MCF 10A (cell line): ENCODE results near the gene FLNA. TPM values are rescaled to one million over a fixed set of nuclear protein-coding genes. Genes with fewer than 3 reads are reported as not detected.
A peak's percentile ranks its signal among the peaks of the same experiment; 100 is the strongest.

Source experiments
- BruUV-seq: library from RNA; stranded (reverse); fragments of 400-500 nt; replicated peaks from 2 replicates; lab custom pipeline; 2021; lab: Mats Ljungman, UMichigan
- CTCF ChIA-PET: fragments of 300-600 bp; sonication (Branson Sonifier 250); formaldehyde crosslinking; extraction: SDS; loops from one replicate; lab custom pipeline; 2021; ENCODE audit warnings: antibody characterized with exemption, inconsistent platforms; lab: Yijun Ruan, JAX
- POLR2A ChIA-PET: fragments of 300-600, 350-650 bp; sonication (Branson Sonifier 250); formaldehyde crosslinking; extraction: SDS; loops from one replicate; lab custom pipeline; 2020; ENCODE audit warnings: antibody characterized with exemption, inconsistent platforms; lab: Yijun Ruan, JAX
- DNase-seq: peaks from one replicate; pipeline ENCODE4 v3.0.0-alpha.2; 2018; ENCODE audit not compliant: unreplicated experiment
- H3K27ac Mint-ChIP-seq: one replicate; pipeline ENCODE4 v1.8.0; 2022; ENCODE audit warnings: mild to moderate bottlenecking, low read depth, mixed read lengths; ENCODE audit not compliant: unreplicated experiment
- H3K27me3 Mint-ChIP-seq: one replicate; pipeline ENCODE4 v1.8.0; 2022; ENCODE audit warnings: mixed read lengths; ENCODE audit not compliant: insufficient read depth, unreplicated experiment
- H3K36me3 Mint-ChIP-seq: one replicate; pipeline ENCODE4 v1.8.0; 2022; ENCODE audit warnings: mild to moderate bottlenecking, moderate library complexity, mixed read lengths; ENCODE audit not compliant: insufficient read depth, unreplicated experiment
- H3K4me1 Mint-ChIP-seq: one replicate; pipeline ENCODE4 v1.8.0; 2022; ENCODE audit warnings: mixed read lengths; ENCODE audit not compliant: insufficient read depth, unreplicated experiment
- H3K4me3 Mint-ChIP-seq: one replicate; pipeline ENCODE4 v1.8.0; 2022; ENCODE audit warnings: mild to moderate bottlenecking, moderate library complexity, mixed read lengths; ENCODE audit not compliant: unreplicated experiment
- H3K9me3 Mint-ChIP-seq: one replicate; pipeline ENCODE4 v1.8.0; 2022; ENCODE audit warnings: mixed read lengths; ENCODE audit not compliant: unreplicated experiment
- CTCF ChIP-seq: fragments of 200-600 bp; IDR thresholded peaks from one replicate; pipeline ENCODE4 v1.8.0; 2022; ENCODE audit warnings: antibody characterized with exemption, mild to moderate bottlenecking; ENCODE audit not compliant: unreplicated experiment
- intact Hi-C: fragments of 100-400 bp; cut with micrococcal nuclease; formaldehyde crosslinking; loops from 2 replicates; pipeline ENCODE4 v1.14.1; 2022
- total RNA-seq: library from RNA; stranded (reverse); gene quantifications from 2 replicates; pipeline ENCODE4 v1.2.3, GENCODE V29; 2022

FLNA gene
- total RNA-seq, 1 experiment from 2014 or later, result 1,218 TPM

DNA sequence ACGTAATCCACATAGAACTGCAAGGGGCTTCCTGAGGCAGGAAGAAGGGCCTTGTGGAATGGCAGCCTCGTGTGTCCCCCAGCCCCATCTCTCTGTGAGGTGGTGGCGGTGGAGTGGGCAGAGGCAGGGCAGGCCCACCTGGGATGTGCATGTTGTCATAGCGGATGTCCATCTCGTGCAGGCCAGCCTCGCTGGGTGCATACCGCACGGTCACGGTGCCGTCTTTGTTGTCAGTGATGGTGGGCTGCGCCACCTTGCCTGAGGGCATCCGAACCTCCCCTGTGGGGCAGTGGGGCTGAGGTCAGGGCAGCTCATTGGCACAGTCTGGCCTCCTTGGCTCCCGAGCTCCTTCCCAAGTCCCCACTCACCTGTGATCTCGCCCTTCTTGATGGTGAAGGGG lies 20.4 kb downstream of the FLNA start:
- DNase-seq, result no peak
- intact Hi-C loops, result no loop called here
- no peak overlapping the region for H3K4me3 Mint-ChIP-seq
- H3K4me1 Mint-ChIP-seq, result peaks cover 5% of the 10 kb centered on the region
- ChIA-PET POLR2A (no interaction called here), CTCF (no interaction called here)
- no peak overlapping the region for H3K27ac Mint-ChIP-seq
- BruUV-seq, result no TSS peak
- H3K36me3 Mint-ChIP-seq, result peaks cover 70% of the 10 kb centered on the region
- no peak for TF ChIP-seq CTCF
- H3K27me3 Mint-ChIP-seq, result no peaks in the 10 kb centered on the region
- H3K9me3 Mint-ChIP-seq, result no peaks in the 10 kb centered on the region

DNA sequence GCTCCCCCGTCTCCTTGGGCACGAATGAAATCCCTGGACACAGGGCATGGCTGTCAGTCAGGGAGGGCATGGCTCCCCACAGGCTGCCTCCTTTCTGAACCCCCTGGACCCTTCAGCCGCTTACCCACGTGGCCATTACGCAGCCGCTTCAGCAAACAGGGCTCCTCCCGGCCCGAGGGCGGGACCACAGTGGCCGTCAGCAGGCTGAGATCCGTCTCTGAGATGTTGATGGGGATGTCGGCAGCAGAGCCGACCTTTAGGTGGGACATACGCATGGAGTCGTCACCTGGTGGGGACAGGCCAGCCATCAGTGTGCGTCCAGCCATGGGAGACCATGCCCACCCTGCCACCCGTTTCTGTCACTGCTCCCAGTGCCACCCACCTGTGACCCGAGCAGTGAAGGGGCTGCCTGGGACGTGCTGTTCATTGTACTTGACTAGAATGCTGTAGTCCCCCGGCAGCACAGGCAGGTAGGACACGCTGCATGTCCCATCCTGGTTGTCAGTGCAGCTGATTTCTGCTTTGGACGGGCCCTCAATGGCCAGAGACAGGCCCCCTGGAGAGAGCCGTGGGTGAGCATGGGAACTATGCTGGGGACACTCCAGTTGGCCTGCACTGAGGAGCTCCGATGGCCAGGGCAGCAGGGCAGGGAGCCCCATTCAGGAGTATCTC lies 21.1 kb downstream of the FLNA start:
- no TSS peak for BruUV-seq
- Mint-ChIP-seq H3K36me3 (peaks cover 70% of the 10 kb centered on the region), H3K9me3 (no peaks in the 10 kb centered on the region), H3K4me1 (no peaks in the 10 kb centered on the region), H3K27me3 (no peaks in the 10 kb centered on the region), H3K27ac (no peak overlapping the region), H3K4me3 (no peak overlapping the region)
- ChIA-PET POLR2A (no interaction called here), CTCF (no interaction called here)
- no peak for TF ChIP-seq CTCF
- DNase-seq, result no peak
- intact Hi-C loops, result no loop called here

DNA sequence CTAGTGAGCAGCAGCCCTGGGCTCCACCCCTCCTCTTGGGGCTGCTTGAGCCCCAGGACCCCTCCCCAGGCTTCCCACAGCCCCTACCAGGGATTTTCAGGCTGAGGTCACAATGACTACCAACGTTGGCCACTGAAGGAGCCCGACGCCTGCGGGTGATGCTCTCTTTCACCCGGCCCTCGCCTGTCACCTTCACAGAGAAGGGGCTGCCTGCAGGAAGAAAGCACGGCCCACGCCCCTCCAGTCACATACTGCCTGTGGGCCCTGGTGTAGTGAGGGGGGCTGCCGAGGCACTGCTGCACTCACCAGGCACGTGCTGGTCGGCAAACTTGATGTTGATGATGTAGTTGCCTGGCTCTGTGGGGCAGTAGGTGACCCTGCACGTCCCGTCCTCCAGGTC lies 22.0 kb downstream of the FLNA start:
- CTCF ChIA-PET, result no interaction called here
- no peaks in the 10 kb centered on the region for H3K27me3 Mint-ChIP-seq

DNA sequence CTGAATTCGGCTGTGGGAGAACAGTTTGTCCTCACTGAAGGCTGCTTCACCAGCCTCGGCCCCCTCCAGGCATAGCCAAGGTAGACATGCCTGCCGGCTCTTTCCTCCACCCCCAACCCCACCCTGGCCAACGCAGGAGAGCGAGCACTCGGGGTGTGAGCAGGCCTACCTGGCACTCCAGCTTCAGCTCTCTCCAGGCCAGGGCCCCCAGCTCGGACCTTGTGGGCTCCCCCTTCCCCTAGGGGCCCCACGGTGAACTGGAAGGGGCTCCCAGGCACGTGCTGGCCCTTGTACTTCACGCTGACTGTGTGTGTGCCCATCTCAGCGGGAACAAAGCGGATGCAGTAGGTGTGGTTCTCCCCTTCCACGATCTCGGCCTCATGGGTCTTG lies 22.4 kb downstream of the FLNA start:
- TF ChIP-seq CTCF, result no peak

More for the DNA sequence above, 22.0 kb downstream of the FLNA start:
- H3K36me3 Mint-ChIP-seq, result peaks cover 70% of the 10 kb centered on the region
- no peak for DNase-seq
- H3K9me3 Mint-ChIP-seq, result no peaks in the 10 kb centered on the region
- intact Hi-C loops, result no loop called here
- BruUV-seq, result TSS peak; percentile 40
- POLR2A ChIA-PET, result no interaction called here
- H3K4me1 Mint-ChIP-seq, result no peaks in the 10 kb centered on the region
- no peak overlapping the region for H3K27ac Mint-ChIP-seq
- no peak for TF ChIP-seq CTCF
- no peak overlapping the region for H3K4me3 Mint-ChIP-seq

More for the DNA sequence above, 22.4 kb downstream of the FLNA start:
- Mint-ChIP-seq H3K27me3 (no peaks in the 10 kb centered on the region), H3K4me3 (no peak overlapping the region), H3K4me1 (no peaks in the 10 kb centered on the region), H3K36me3 (peaks cover 70% of the 10 kb centered on the region), H3K9me3 (no peaks in the 10 kb centered on the region), H3K27ac (no peak overlapping the region)
- CTCF ChIA-PET, result no interaction called here
- no TSS peak for BruUV-seq
- DNase-seq, result no peak
- intact Hi-C loops, result no loop called here
- POLR2A ChIA-PET, result interaction anchor here (0.6 kb wide), 1 partner anchor 175 kb away, joined by 4 read pairs; no protein-coding TSS in a partner anchor
